ENCODE data around the gene VSX1. TPM values are rescaled to one million over a fixed set of nuclear protein-coding genes. Genes with fewer than 3 reads are reported as not detected.

Gene VSX1
- total and polyA plus RNA-seq, 2 of the 4 experiments (the other 2 are of a cell fraction), result not detected

DNA sequence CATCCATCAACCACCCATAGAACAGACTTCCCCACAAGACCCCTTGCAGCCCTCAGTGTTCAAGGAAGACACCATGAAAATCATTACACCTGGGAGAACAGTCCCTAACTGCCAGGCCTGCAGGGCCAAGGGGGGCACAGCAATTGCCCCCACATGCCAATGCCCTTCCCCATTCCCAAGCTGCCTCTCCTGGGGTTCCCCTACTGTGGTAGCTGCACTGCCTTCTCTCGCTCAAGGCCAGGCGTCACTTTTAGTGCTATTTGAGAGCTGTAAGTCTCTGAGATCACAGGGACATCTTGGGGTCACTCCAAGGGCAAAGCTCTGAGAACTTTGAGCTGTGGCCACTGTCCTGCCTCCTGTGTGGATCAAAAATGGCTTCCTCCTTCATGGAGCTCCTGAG lies 18.0 kb downstream of the VSX1 start:
- POLR2A ChIA-PET (ENCODE audit: unreplicated experiment), result no interaction called here
- H2AK9ac ChIP-seq (replicated peaks; ENCODE audit: low read depth, low read length, poor library complexity), result no peak overlapping the region
- no peak overlapping the region for H4K91ac ChIP-seq (ENCODE audit: insufficient read depth, low read depth, low read length)
- H3K4me2 ChIP-seq (ENCODE audit: low read depth, low read length), result no peak overlapping the region
- intact Hi-C loops (cut with micrococcal nuclease) (no loop called here), dilution Hi-C loops (cut with HindIII; ENCODE audit: low sequenced_read_pairs, unreplicated experiment) (no loop called here), in situ Hi-C loops (cut with MboI; ENCODE audit: low sequenced_read_pairs) (loop anchor here (5.0 to 10.0 kb wide), 2 partner anchors 67 to 191 kb away; no protein-coding TSS in a partner anchor)
- no peaks in the 10 kb centered on the region for H3K79me1 ChIP-seq (ENCODE audit: low read depth in 1 of 2, low read length in 2 of 2)
- H3K4ac ChIP-seq (ENCODE audit: low read depth, low read length), result no peak overlapping the region
- H4K5ac ChIP-seq (ENCODE audit: low read depth, low read length), result no peak overlapping the region
- no peaks in the 10 kb centered on the region for H3K4me1 ChIP-seq (ENCODE audit: control insufficient read depth, insufficient read depth, low read length)
- no peak overlapping the region for H3K27ac ChIP-seq (ENCODE audit: insufficient read depth, low read length)
- H3K14ac ChIP-seq (replicated peaks; ENCODE audit: low read depth, low read length), result no peak overlapping the region
- ATAC-seq (ENCODE audit: low read depth) (no peak), DNase-seq (no peak)
- H3K9me3 ChIP-seq (ENCODE audit: control insufficient read depth, insufficient read depth, low read length), result no peaks in the 10 kb centered on the region
- no peak overlapping the region for H4K8ac ChIP-seq (ENCODE audit: low read depth in 2 of 2, low read length in 2 of 2)
- no peak overlapping the region for H3K56ac ChIP-seq (ENCODE audit: extremely low read depth, insufficient read depth, low read length)
- TF ChIP-seq POLR2A (IDR thresholded peaks at IDR 0.05; ENCODE audit: low read depth, low read length) (no peak), MXI1 (IDR thresholded peaks at IDR 0.05; ENCODE audit: borderline replicate concordance, low read depth, low read length) (no peak)
- TF ChIP-seq, protein P1, sequence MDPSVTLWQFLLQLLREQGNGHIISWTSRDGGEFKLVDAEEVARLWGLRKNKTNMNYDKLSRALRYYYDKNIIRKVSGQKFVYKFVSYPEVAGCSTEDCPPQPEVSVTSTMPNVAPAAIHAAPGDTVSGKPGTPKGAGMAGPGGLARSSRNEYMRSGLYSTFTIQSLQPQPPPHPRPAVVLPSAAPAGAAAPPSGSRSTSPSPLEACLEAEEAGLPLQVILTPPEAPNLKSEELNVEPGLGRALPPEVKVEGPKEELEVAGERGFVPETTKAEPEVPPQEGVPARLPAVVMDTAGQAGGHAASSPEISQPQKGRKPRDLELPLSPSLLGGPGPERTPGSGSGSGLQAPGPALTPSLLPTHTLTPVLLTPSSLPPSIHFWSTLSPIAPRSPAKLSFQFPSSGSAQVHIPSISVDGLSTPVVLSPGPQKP (IDR thresholded peaks at IDR 0.05; ENCODE audit: borderline replicate concordance, low read depth, low read length), result no peak
- no peak overlapping the region for H3K4me3 ChIP-seq (ENCODE audit: insufficient read depth, low read depth, low read length)
- no peak overlapping the region for H3K9ac ChIP-seq (ENCODE audit: low read depth, low read length)
- no peak overlapping the region for H2BK5ac ChIP-seq (ENCODE audit: low read depth, low read length, poor library complexity, severe bottlenecking)
- CTCF ChIA-PET, result interaction anchor here (2.8 kb wide), 1 partner anchor 69 kb away, joined by 28 read pairs; no protein-coding TSS in a partner anchor
- H3K9me1 ChIP-seq (ENCODE audit: insufficient read depth, low read length), result peaks cover 9% of the 10 kb centered on the region
- H2BK120ac ChIP-seq (ENCODE audit: low read depth, low read length), result no peak overlapping the region
- H3K18ac ChIP-seq (ENCODE audit: low read depth, low read length), result no peak overlapping the region
- BruUV-seq (replicated peaks), result no TSS peak
- H2AK5ac ChIP-seq (ENCODE audit: low read depth, low read length), result no peak overlapping the region
- H3K27me3 ChIP-seq (ENCODE audit: control insufficient read depth, insufficient read depth, low read length), result peaks cover 67% of the 10 kb centered on the region
- H4K20me1 ChIP-seq (ENCODE audit: insufficient read depth, low read length), result no peaks in the 10 kb centered on the region
- 50% methylated on average over 2 of the region's 2 CpGs; no CpG with 5 or more reads in 1 of the 2 experiments for WGBS, 2 experiments (ENCODE audit: extremely low coverage in 2 of 2, insufficient read length in 1 of 2)
- no peak overlapping the region for H3K23ac ChIP-seq (ENCODE audit: low read depth, low read length)
- no peak overlapping the region for H2AFZ ChIP-seq (replicated peaks; ENCODE audit: low read length, poor library complexity)
- H2BK15ac ChIP-seq (ENCODE audit: low read depth, low read length), result no peak overlapping the region
- H3K36me3 ChIP-seq (ENCODE audit: control insufficient read depth, insufficient read depth, low read length), result no peaks in the 10 kb centered on the region
- H2BK20ac ChIP-seq (ENCODE audit: low read depth, low read length), result no peak overlapping the region

All from IMR-90 (cell line).